ENCODE data around the gene SH3BP5.

The SH3BP5 gene

GRCh38 chr3:15207836-15208504, 124.4 kb downstream of the SH3BP5 start:
- TF ChIP-seq CTCF (IDR thresholded peaks at IDR 0.05): no peak

- TF ChIP-seq CTCF (IDR thresholded peaks at IDR 0.05): no peak
Measured at GRCh38 chr3:15206662-15207576, 125.5 kb downstream of the SH3BP5 start.

GRCh38 chr3:15205934-15206661, 126.3 kb downstream of the SH3BP5 start, which contains the start of gene CAPN7:
TSS of gene CAPN7 (plus strand) at chr3:15206246. CDS start at chr3:15206496, 250 bp downstream.
- TF ChIP-seq CTCF (IDR thresholded peaks at IDR 0.05): peak; percentile 48

GRCh38 chr3:15205482-15205933, 126.9 kb downstream of the SH3BP5 start:
- TF ChIP-seq CTCF (IDR thresholded peaks at IDR 0.05): no peak

Measured in LNCAP (cell line).